Measurements from ENCODE around the gene RGS6. TPM values are rescaled to one million over a fixed set of nuclear protein-coding genes. Genes with fewer than 3 reads are reported as not detected.

RGS6 gene
- total and polyA plus RNA-seq, 4 experiments from 2014 or later = 0.32 TPM; not detected in 3

GRCh38 chr14:71905031-71905430 is 27.2 kb upstream of the RGS6 start:
- intact Hi-C loops (cut with micrococcal nuclease) = no loop called here
- POLR2A ChIA-PET (ENCODE audit: partially characterized antibody) = no interaction called here
- no peak overlapping the region for H3K4me3 Mint-ChIP-seq

GRCh38 chr14:71905860-71906259 is 26.4 kb upstream of the RGS6 start:
- H3K9me3 Mint-ChIP-seq = peaks cover 0 to 3% (median 0%) of the 10 kb centered on the region in 8 donors
- H3K36me3 Mint-ChIP-seq = no peaks in the 10 kb centered on the region
- H3K4me3 Mint-ChIP-seq = no peak overlapping the region
- Histone ChIP-seq H3K27me3 (ENCODE audit: insufficient read depth, low read length) (no peaks in the 10 kb centered on the region), H3K4me1 (ENCODE audit: insufficient read depth, low read length) (no peaks in the 10 kb centered on the region), H3K27ac (ENCODE audit: low read depth, low read length) (no peak overlapping the region), H3K9me3 (ENCODE audit: control insufficient read depth in 1 of 2, low read length in 2 of 2) (no peaks in the 10 kb centered on the region), H3K4me3 (ENCODE audit: low read length in 2 of 2) (no peak overlapping the region), H3K36me3 (ENCODE audit: insufficient read depth, low read length) (no peaks in the 10 kb centered on the region)
- DNase-seq = no peak
- intact Hi-C loops (cut with micrococcal nuclease) = no loop called here
- ChIA-PET CTCF (ENCODE audit: partially characterized antibody) (no interaction called here), POLR2A (ENCODE audit: partially characterized antibody) (no interaction called here)
- H3K27ac Mint-ChIP-seq = no peak overlapping the region
- H3K4me1 Mint-ChIP-seq = no peaks in the 10 kb centered on the region
- H3K27me3 Mint-ChIP-seq = peaks cover 22 to 23% of the 10 kb centered on the region in 2 donors

More at GRCh38 chr14:71905031-71905430, 27.2 kb upstream of the RGS6 start:
- H3K4me1 ChIP-seq (ENCODE audit: insufficient read depth, low read length) = no peaks in the 10 kb centered on the region
- no peak overlapping the region for H3K27ac Mint-ChIP-seq
- H3K4me3 ChIP-seq (ENCODE audit: low read length in 2 of 2) = no peak overlapping the region
- no peaks in the 10 kb centered on the region for H3K36me3 Mint-ChIP-seq
- H3K36me3 ChIP-seq (ENCODE audit: insufficient read depth, low read length) = no peaks in the 10 kb centered on the region
- no peaks in the 10 kb centered on the region for H3K9me3 ChIP-seq (ENCODE audit: control insufficient read depth in 1 of 2, low read length in 2 of 2)
- CTCF ChIA-PET (ENCODE audit: partially characterized antibody) = no interaction called here
- no peak overlapping the region for H3K27ac ChIP-seq (ENCODE audit: low read depth, low read length)
- no peak for DNase-seq
- H3K4me1 Mint-ChIP-seq = no peaks in the 10 kb centered on the region
- H3K27me3 ChIP-seq (ENCODE audit: insufficient read depth, low read length) = no peaks in the 10 kb centered on the region
- peaks cover 18 to 19% of the 10 kb centered on the region in 2 donors for H3K27me3 Mint-ChIP-seq
- H3K9me3 Mint-ChIP-seq = peaks cover 0 to 9% (median 2%) of the 10 kb centered on the region in 8 donors

GRCh38 chr14:71907793-71908515 is 24.3 kb upstream of the RGS6 start:
- no peaks in the 10 kb centered on the region for H3K4me1 Mint-ChIP-seq
- Histone ChIP-seq H3K4me3 (ENCODE audit: low read length in 2 of 2) (no peak overlapping the region), H3K27ac (ENCODE audit: low read depth, low read length) (no peak overlapping the region), H3K27me3 (ENCODE audit: insufficient read depth, low read length) (no peaks in the 10 kb centered on the region), H3K9me3 (ENCODE audit: control insufficient read depth in 1 of 2, low read length in 2 of 2) (no peaks in the 10 kb centered on the region), H3K36me3 (ENCODE audit: insufficient read depth, low read length) (no peaks in the 10 kb centered on the region), H3K4me1 (ENCODE audit: insufficient read depth, low read length) (no peaks in the 10 kb centered on the region)
- H3K9me3 Mint-ChIP-seq = peaks cover 0 to 3% (median 0%) of the 10 kb centered on the region in 8 donors
- H3K27ac Mint-ChIP-seq = no peak overlapping the region
- CTCF ChIA-PET (ENCODE audit: partially characterized antibody) = no interaction called here
- H3K27me3 Mint-ChIP-seq = peaks cover 22 to 26% of the 10 kb centered on the region in 2 donors
- H3K36me3 Mint-ChIP-seq = no peaks in the 10 kb centered on the region
- intact Hi-C loops (cut with micrococcal nuclease) = no loop called here
- no peak overlapping the region for H3K4me3 Mint-ChIP-seq
- POLR2A ChIA-PET (ENCODE audit: partially characterized antibody) = no interaction called here
- no peak for DNase-seq

- Histone ChIP-seq H3K27ac (ENCODE audit: low read depth, low read length) (no peak overlapping the region), H3K4me1 (ENCODE audit: insufficient read depth, low read length) (no peaks in the 10 kb centered on the region), H3K36me3 (ENCODE audit: insufficient read depth, low read length) (no peaks in the 10 kb centered on the region), H3K4me3 (ENCODE audit: low read length in 2 of 2) (no peak overlapping the region), H3K9me3 (ENCODE audit: control insufficient read depth in 1 of 2, low read length in 2 of 2) (no peaks in the 10 kb centered on the region), H3K27me3 (ENCODE audit: insufficient read depth, low read length) (no peaks in the 10 kb centered on the region)
- CTCF ChIA-PET (ENCODE audit: partially characterized antibody) = no interaction called here
- Mint-ChIP-seq H3K9me3 (peaks cover 0 to 2% (median 0%) of the 10 kb centered on the region in 8 donors), H3K4me3 (no peak overlapping the region), H3K4me1 (no peaks in the 10 kb centered on the region), H3K36me3 (no peaks in the 10 kb centered on the region), H3K27me3 (peaks cover 18 to 33% of the 10 kb centered on the region in 2 donors), H3K27ac (no peak overlapping the region)
- no peak for DNase-seq
- intact Hi-C loops (cut with micrococcal nuclease) = no loop called here
- POLR2A ChIA-PET (ENCODE audit: partially characterized antibody) = no interaction called here
These were observed 20.6 kb upstream of the RGS6 start for GRCh38 chr14:71911669-71912068.

- no peaks in the 10 kb centered on the region for H3K9me3 ChIP-seq (ENCODE audit: control insufficient read depth in 1 of 2, low read length in 2 of 2)
- no peaks in the 10 kb centered on the region for H3K27me3 ChIP-seq (ENCODE audit: insufficient read depth, low read length)
- no peak overlapping the region for H3K27ac Mint-ChIP-seq
- ChIA-PET POLR2A (ENCODE audit: partially characterized antibody) (no interaction called here), CTCF (ENCODE audit: partially characterized antibody) (no interaction called here)
- no peaks in the 10 kb centered on the region for H3K4me1 Mint-ChIP-seq
- H3K27me3 Mint-ChIP-seq = peaks cover 13 to 26% of the 10 kb centered on the region in 2 donors
- no peak overlapping the region for H3K4me3 ChIP-seq (ENCODE audit: low read length in 2 of 2)
- H3K4me1 ChIP-seq (ENCODE audit: insufficient read depth, low read length) = no peaks in the 10 kb centered on the region
- H3K4me3 Mint-ChIP-seq = no peak overlapping the region
- intact Hi-C loops (cut with micrococcal nuclease) = no loop called here
- no peaks in the 10 kb centered on the region for H3K9me3 Mint-ChIP-seq
- no peak overlapping the region for H3K27ac ChIP-seq (ENCODE audit: low read depth, low read length)
- no peaks in the 10 kb centered on the region for H3K36me3 ChIP-seq (ENCODE audit: insufficient read depth, low read length)
- DNase-seq = no peak
- no peaks in the 10 kb centered on the region for H3K36me3 Mint-ChIP-seq
These were observed 18.9 kb upstream of the RGS6 start for GRCh38 chr14:71913342-71913741.

GRCh38 chr14:71918955-71919354 is 13.3 kb upstream of the RGS6 start:
- H3K4me1 ChIP-seq (ENCODE audit: insufficient read depth, low read length) = no peaks in the 10 kb centered on the region
- intact Hi-C loops (cut with micrococcal nuclease) = no loop called here
- H3K27ac ChIP-seq (ENCODE audit: low read depth, low read length) = no peak overlapping the region
- Mint-ChIP-seq H3K4me3 (no peak overlapping the region), H3K4me1 (no peaks in the 10 kb centered on the region), H3K36me3 (no peaks in the 10 kb centered on the region), H3K9me3 (peaks cover 0 to 6% (median 1%) of the 10 kb centered on the region in 8 donors), H3K27ac (no peak overlapping the region), H3K27me3 (peaks cover 23 to 25% of the 10 kb centered on the region in 2 donors)
- CTCF ChIA-PET (ENCODE audit: partially characterized antibody) = no interaction called here
- no peak for DNase-seq
- H3K27me3 ChIP-seq (ENCODE audit: insufficient read depth, low read length) = no peaks in the 10 kb centered on the region
- H3K9me3 ChIP-seq (ENCODE audit: control insufficient read depth in 1 of 2, low read length in 2 of 2) = no peaks in the 10 kb centered on the region
- no peak overlapping the region for H3K4me3 ChIP-seq (ENCODE audit: low read length in 2 of 2)
- H3K36me3 ChIP-seq (ENCODE audit: insufficient read depth, low read length) = no peaks in the 10 kb centered on the region
- POLR2A ChIA-PET (ENCODE audit: partially characterized antibody) = no interaction called here

GRCh38 chr14:71923513-71923912 is 8.7 kb upstream of the RGS6 start:
- ChIA-PET CTCF (ENCODE audit: partially characterized antibody) (no interaction called here), POLR2A (ENCODE audit: partially characterized antibody) (no interaction called here)
- Mint-ChIP-seq H3K9me3 (peaks cover 0 to 6% (median 1%) of the 10 kb centered on the region in 8 donors), H3K36me3 (no peaks in the 10 kb centered on the region), H3K4me1 (no peaks in the 10 kb centered on the region), H3K27me3 (peaks cover 13 to 23% of the 10 kb centered on the region in 2 donors), H3K27ac (no peak overlapping the region), H3K4me3 (no peak overlapping the region)
- Histone ChIP-seq H3K9me3 (ENCODE audit: control insufficient read depth in 1 of 2, low read length in 2 of 2) (no peaks in the 10 kb centered on the region), H3K4me1 (ENCODE audit: insufficient read depth, low read length) (no peaks in the 10 kb centered on the region), H3K27ac (ENCODE audit: low read depth, low read length) (no peak overlapping the region), H3K4me3 (ENCODE audit: low read length in 2 of 2) (no peak overlapping the region), H3K27me3 (ENCODE audit: insufficient read depth, low read length) (no peaks in the 10 kb centered on the region), H3K36me3 (ENCODE audit: insufficient read depth, low read length) (no peaks in the 10 kb centered on the region)
- DNase-seq = no peak
- intact Hi-C loops (cut with micrococcal nuclease) = no loop called here
